GM18951 (cell line): Measurements from ENCODE around the gene ADH4.
"Not testable (repeated sequence)": the region's sequence is repeated elsewhere in the genome, so short reads cannot be mapped to it uniquely, and the experiment has no call there.

Experiments
- POLR2A ChIP-seq: IDR thresholded peaks from 4 replicates; pipeline ENCODE4 v1.6.1; 2011; ENCODE audit warnings: mild to moderate bottlenecking; ENCODE audit not compliant: insufficient read length, insufficient read depth; ENCODE audit errors: extremely low read depth
- in situ Hi-C: fragments of 300-500 bp; cut with MboI; formaldehyde crosslinking; loops from one replicate; pipeline ENCODE4 v1.12.0; 2022; ENCODE audit warnings: low sequenced_read_pairs, mixed read lengths, inconsistent platforms; ENCODE audit not compliant: unreplicated experiment

Gene ADH4

DNA sequence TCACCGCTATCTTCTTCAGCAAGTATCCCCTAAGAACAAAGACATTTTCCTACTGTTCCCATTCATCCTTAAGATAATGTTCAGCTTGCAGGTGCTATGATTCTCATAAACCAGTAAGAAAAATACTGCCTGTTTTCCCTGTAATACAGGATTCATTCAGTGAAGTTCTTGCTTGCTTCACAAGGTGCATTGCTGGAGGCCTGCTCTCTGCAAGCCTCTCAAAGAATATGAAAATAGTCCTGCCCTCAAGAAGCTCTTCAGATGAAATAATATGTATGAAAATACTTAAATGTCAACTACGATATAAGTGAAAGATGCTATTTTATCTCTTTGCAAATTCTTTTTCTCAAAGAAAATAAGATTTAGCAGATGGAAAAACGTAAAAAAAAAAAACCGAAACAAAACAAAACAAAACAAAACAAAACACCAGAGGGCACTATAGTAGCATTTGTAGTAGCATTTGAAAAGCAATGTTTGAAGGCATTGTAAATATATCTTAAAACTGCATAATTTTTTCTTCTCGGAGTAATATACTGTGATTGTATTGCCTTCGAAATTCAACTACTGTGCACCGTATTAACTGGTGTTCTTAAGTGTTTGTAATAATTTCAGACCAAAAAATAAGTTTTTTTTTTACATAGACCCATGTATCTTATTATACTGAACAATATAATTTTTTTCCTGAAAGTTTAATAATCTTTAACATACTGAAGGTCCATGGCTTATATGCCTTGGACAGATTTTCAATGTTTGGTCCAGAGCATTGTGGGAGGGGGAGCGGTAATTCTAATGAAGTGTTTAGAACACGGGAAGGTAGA, 26.0 kb downstream of the ADH4 start:
- TF ChIP-seq POLR2A, result no peak
- in situ Hi-C loops, result no loop called here

DNA sequence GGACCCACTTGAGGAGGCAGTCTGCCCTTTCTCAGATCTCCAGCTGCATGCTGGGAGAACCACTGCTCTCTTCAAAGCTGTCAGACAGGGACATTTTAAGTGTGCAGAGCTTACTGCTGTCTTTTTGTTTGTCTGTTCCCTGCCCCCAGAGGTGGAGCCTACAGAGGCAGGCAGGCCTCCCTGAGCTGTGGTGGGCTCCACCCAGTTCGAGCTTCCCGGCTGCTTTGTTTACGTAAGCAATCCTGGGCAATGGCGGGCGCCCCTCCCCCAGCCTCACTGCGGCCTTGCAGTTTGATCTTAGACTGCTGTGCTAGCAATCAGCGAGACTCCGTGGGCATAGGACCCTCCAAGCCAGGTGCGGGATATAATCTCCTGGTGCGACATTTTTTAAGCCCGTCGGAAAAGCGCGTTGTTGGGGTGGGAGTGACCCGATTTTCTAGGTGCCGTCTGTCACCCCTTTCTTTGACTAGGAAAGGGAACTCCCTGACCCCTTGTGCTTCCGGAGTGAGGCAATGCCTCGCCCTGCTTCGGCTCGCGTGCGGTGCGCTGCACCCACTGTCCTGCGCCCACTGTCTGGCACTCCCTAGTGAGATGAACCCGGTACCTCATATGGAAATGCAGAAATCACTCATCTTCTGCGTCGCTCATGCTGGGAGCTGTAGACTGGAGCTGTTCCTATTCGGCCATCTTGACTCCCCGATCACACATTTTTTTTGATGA, 26.8 kb downstream of the ADH4 start:
- in situ Hi-C loops, result not testable (repeated sequence)

DNA sequence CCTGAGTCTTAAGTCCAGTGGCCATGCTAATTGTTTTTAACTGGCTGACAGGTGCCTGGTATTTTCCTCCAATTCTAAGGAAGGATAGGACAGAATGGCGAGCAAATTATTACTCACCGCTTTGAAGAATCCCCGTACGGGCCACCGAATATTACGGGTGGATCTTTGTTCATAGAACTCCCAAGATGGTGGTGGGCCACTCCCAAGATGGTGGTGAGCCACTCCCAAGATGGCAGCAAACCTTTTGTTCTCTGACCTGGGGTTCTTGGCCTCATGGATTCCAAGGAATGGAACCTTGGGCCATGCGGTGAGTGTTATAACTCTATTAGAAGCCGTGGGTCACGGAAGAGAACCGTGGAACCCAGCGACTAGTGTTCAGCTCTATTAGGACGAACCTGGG, 34.8 kb downstream of the ADH4 start:
- in situ Hi-C loops, result not testable (repeated sequence)

DNA sequence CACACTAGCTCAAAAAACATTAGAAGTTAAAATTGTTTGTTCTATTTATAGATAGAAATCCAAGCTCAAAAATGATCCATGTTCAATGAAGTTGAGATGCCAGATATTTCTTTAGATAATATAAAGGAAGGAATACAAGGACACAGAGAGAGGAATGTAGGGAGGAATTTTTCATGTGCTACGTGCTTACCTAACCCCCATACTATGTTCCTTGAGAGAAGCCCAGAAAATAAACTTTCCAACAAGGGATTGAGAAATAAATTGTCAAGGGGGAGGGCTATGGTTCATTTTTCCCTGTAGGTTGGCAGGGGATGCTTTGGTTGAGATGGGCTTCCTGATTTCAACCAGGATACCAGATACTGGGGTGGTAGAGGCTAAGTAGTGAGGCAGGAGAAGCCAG, 39.9 kb downstream of the ADH4 start:
- in situ Hi-C loops, result no loop called here
- TF ChIP-seq POLR2A, result no peak

DNA sequence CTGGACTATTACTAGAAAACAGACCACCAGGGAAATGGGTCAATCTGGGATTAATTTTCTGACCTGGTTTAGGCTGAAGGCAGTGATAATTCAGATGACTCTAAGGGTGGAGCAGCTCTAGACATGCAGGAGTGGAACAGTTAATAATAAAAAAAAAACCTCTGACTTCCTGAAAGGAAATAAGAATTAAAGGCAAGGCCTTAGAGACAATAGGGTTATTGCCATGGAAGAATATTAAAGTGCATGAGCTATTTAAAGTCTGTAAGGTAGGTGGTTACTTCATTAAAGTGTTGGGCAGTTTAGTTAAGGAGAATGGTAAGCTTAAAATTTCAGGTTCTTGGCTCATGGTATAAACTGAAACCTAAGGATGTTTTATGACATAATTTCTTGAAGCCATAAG, 40.9 kb downstream of the ADH4 start:
- in situ Hi-C loops, result no loop called here
- TF ChIP-seq POLR2A, result no peak

DNA sequence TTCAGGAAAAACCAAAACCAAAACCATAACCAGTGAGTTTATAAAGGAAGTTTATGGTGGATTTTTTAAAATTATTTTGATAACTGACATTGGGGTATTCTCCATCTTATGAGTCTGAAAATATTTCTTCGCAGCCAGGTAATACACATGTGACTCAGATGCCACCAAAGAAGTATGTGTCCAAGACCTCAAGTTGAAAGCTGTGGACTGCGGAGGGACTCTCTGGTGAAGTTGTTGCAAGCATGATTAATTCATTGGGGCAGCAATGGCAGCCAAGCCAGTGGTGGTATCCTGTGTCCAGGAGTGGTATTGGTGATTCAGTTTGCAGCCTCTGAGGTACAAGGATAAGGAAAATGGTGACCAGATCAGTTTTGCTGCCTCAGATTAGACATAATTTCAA, 41.5 kb downstream of the ADH4 start:
- in situ Hi-C loops, result no loop called here
- TF ChIP-seq POLR2A, result no peak

DNA sequence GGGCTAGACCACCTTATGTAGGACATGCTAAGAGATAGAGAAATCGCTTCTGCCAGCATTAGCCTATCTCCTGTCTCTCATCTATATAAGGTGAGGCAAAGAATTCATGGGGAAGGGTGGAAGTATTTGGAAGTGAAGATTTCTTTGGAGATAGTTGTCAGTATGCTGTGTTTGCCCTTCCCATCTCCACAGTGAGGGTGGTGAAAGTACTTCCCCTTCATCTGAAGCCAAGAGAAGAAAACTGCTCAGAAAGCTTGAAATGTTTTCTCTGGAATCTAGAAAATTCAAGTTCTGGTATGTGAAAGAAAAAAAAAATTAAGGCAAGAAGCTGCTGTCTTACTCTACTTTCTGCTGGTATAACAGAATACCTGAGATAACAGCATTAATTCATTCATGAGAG, 43.2 kb downstream of the ADH4 start:
- in situ Hi-C loops, result no loop called here
- no peak for TF ChIP-seq POLR2A

DNA sequence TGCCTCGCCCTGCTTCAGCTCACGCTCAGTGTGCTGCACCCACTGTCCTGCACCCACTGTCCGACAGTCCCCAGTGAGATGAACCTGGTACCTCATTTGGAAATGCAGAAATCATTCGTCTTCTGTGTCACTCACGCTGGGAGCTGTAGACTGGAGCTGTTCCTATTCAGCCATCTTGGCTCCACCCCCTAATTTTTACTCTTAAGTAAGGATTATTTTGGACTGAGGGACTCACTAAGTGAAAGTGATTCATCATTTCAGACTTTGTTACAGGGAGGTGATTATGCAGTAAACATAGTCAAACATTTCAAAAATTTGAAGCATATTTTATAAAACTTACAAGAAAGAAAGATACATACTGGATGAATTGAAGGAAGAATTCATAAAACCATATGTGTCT, 44.3 kb downstream of the ADH4 start:
- in situ Hi-C loops, result not testable (repeated sequence)

DNA sequence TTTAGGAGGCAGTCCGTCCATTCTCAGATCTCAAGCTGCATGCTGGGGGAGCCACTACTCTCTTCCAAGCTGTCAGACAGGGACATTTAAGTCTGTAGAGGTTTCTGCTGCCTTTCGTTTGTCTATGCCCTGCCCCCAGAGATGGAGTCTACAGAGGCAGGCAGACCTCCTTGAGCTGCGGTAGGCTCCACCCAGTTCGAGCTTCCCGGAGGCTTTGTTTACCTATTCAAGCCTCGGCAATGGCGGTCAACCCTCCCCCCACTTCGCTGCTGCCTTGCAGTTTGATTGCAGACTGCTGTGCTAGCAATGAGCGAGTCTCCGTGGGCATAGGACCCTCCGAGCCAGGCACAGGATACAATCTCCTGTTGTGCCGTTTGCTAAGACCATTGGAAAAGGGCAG, 44.8 kb downstream of the ADH4 start:
- no peak for TF ChIP-seq POLR2A
- in situ Hi-C loops, result no loop called here

DNA sequence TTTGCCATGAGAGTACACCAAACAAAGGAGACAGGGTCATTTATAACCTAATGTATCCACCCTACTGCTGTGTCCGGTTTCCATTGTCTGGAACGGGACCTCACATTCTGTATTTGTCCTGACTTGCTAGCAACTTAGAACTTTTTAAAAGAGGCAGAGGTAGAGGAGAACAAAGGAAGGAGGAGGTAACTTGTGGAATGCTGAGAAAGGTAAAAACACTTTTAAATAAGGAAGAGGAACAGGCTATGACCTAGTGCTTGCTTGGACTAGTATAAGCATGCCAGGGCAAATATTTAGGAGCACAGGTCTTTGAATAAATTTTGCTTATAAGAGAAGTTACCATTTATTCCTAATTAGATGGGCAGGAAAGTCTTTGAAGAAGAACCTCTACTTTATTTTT, 52.3 kb downstream of the ADH4 start:
- in situ Hi-C loops, result not testable (repeated sequence)

DNA sequence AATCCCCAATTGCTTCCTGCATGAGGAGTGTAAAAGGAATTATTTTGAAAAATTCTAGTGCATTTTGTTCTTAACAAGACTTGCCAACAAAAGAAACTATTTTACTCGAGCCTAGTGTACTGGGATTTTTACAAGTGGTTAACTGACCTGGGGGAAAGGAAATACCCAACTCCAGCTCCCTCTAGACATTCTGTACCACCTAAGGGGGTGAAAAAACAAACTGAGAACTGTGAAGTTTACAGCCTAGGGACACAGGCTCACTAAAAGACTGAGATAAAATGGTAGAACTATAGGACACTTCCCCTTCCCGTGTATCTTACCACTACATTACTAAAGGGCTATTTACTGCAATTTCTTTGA, 52.9 kb downstream of the ADH4 start:
- TF ChIP-seq POLR2A, result no peak
- in situ Hi-C loops, result no loop called here

DNA sequence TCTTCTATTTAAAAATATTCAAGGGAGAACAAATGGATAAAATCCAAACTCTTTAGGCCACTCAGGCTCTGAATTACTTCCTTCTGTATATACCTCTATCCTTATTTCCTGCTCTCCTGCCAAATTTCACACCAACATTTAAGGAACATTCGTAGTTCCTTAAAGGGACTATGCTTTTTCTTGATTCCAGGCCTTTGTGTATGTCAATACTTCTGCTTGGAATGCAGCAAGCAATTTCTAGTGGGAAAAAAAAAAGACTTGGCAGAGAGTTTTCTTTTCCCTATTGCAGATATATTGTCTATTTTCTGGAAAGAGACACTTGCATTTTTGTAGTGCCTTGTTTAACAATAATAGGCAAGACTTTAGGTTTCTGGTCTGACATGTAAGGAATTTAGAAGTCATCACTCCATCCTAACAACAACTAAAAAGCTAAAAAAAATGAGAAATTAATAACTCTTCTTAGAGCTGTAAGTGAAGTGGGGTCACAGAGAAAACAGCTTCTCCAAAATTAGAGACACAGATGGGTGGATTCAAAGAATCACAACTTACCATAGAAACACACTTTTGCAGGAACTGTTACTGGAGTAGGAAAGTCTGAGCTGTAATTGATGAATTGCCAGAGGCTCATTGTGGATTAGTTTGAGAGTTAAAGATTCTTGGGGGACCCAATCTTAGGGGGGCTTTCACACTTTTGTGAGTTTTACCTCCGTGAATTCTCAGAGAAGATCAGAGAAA, 53.4 kb downstream of the ADH4 start:
- TF ChIP-seq POLR2A, result no peak
- in situ Hi-C loops, result no loop called here

DNA sequence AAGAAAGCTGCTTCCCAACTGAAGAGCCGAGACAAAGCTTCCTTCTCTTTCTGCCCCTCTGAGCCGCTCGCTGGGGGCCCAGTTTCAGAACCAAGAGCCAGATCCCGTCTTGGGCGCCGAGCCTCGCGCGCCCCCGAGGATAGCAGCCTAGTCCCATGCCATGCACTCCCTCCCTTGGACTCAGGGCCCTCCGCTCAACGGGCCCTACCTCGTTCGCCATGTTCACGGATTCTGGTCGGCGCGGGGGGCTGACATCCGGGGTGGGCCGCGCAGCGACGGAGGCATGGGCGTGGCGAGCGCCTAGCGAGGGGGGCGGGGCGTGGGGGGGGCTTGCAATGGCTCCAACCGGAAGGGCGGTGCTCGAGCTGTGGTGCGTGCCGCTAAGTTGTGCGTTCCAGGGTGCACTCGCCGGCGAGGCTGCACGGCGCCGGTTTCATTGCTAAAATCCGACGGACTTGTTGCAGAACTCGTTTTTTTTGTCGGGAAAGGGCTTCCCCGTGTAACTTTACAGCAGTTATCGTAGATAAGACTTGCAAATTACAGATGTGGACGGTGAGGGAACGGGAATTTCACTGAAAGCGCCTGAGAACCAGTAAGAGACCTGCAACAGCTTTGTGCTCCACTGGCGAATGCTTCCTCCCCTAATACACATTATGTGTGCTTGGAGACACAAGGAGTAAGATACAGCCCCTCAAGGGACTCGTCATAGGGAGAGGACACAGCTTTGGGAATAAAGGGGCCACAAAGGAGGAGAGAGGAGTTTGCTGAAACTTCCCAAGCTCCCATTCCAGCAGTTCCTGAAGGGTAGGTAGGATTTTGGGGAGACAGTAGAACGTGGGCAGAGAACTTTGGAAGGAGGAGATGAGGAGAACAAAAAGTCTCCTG, 55.4 kb downstream of the ADH4 start, which contains the start of gene ADH5:
Gene ADH5, minus strand, starts transcription at position 308 of the 885 bp plus-strand sequence. Its CDS starts 88 bp downstream, at position 220.
- TF ChIP-seq POLR2A, result peak; percentile 97
- in situ Hi-C loops, result no loop called here

DNA sequence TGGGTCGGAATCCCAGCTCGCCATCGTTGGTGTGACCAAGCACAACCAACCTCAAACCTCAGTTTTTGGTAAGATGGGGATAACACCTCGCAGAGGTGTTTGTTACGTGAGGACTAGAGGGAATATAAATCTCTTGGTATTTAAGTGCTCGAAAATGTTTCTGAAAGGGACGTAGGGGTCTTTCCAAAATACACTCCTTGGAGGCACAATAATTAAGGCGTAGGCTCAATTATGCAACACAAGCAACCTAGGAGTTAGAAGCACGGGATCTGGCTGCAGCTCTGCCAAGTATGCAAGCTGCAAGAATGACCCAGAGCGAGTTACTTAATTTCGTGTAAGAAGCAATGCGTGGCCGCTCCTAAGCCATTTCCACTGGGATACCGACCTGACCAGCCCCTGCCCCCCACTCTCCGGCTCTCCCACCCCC, 56.1 kb downstream of the ADH4 start:
- in situ Hi-C loops, result no loop called here
- no peak for TF ChIP-seq POLR2A
